GM10266 (cell line): ENCODE data around the gene DRD2.

Source experiments
- DNase-seq: peaks from one replicate; pipeline ENCODE4 v3.0.0; 2012; ENCODE audit errors: extremely low spot score
- CTCF ChIP-seq: IDR thresholded peaks from 2 replicates; pipeline ENCODE4 v1.5.1; 2012; ENCODE audit warnings: mild to moderate bottlenecking, low read depth; ENCODE audit not compliant: control insufficient read depth, insufficient read depth; ENCODE audit errors: missing control alignments

Gene DRD2

GRCh38 chr11:113460469-113460868 is 14.7 kb downstream of the DRD2 start:
- no peak for DNase-seq
- TF ChIP-seq CTCF, result no peak

- no peak for DNase-seq
- no peak for TF ChIP-seq CTCF
These were observed 17.0 kb downstream of the DRD2 start for GRCh38 chr11:113458189-113458588.

- TF ChIP-seq CTCF, result no peak
- no peak for DNase-seq
These were observed 17.4 kb downstream of the DRD2 start for GRCh38 chr11:113457784-113458183.

- DNase-seq, result no peak
These were observed 20.7 kb downstream of the DRD2 start for GRCh38 chr11:113454455-113454854.

GRCh38 chr11:113449743-113450142 is 25.5 kb downstream of the DRD2 start:
- no peak for DNase-seq
- no peak for TF ChIP-seq CTCF

More at GRCh38 chr11:113454455-113454854, 20.7 kb downstream of the DRD2 start:
- no peak for TF ChIP-seq CTCF

GRCh38 chr11:113448316-113448677 is 26.9 kb downstream of the DRD2 start:
- TF ChIP-seq CTCF, result no peak
- DNase-seq, result no peak

- no peak for TF ChIP-seq CTCF
- DNase-seq, result no peak
These were observed 27.4 kb downstream of the DRD2 start for GRCh38 chr11:113447621-113448315.
